Measurements from ENCODE around the gene SOX6.

SOX6 gene

DNA sequence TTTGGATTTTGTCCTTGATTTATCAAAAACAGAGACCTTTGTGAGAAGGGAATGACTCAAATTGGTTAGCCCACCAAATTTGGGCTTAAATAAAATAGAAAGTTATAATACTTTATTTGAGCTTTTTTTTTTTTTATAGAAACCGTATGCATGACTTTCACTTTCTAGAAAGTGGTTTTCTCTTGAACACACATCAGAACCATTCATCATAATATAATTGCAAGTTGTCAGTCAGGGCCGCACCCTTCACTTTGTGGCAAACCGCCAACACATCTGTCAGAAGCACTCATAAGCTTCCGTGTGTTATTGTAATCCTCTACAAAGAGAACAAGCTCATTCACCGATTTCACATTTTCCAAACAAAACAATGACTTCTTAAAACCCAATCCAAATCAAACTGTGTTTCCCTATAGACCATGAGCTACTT, 76.1 kb downstream of the SOX6 start:
- TF ChIP-seq EZH2 (IDR thresholded peaks at IDR 0.05; ENCODE audit: borderline replicate concordance, low read length), result no peak
- TF ChIP-seq, protein P1, sequence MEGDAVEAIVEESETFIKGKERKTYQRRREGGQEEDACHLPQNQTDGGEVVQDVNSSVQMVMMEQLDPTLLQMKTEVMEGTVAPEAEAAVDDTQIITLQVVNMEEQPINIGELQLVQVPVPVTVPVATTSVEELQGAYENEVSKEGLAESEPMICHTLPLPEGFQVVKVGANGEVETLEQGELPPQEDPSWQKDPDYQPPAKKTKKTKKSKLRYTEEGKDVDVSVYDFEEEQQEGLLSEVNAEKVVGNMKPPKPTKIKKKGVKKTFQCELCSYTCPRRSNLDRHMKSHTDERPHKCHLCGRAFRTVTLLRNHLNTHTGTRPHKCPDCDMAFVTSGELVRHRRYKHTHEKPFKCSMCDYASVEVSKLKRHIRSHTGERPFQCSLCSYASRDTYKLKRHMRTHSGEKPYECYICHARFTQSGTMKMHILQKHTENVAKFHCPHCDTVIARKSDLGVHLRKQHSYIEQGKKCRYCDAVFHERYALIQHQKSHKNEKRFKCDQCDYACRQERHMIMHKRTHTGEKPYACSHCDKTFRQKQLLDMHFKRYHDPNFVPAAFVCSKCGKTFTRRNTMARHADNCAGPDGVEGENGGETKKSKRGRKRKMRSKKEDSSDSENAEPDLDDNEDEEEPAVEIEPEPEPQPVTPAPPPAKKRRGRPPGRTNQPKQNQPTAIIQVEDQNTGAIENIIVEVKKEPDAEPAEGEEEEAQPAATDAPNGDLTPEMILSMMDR (IDR thresholded peaks at IDR 0.05; ENCODE audit: low read length), result no peak
- no peaks in the 10 kb centered on the region for H4K20me1 ChIP-seq (ENCODE audit: insufficient read depth, low read length)
- H3K4me3 ChIP-seq (ENCODE audit: low read depth, low read length, poor library complexity, severe bottlenecking), result no peak overlapping the region
- H3K79me2 ChIP-seq (ENCODE audit: insufficient read depth, low read length), result no peaks in the 10 kb centered on the region
- H3K27ac ChIP-seq (ENCODE audit: low read depth, low read length, poor library complexity, severe bottlenecking), result no peak overlapping the region
- no peaks in the 10 kb centered on the region for H3F3A ChIP-seq (ENCODE audit: insufficient read depth, low read length)
- H3K4me2 ChIP-seq (ENCODE audit: low read length), result no peak overlapping the region
- H3K9ac ChIP-seq (ENCODE audit: low read length), result no peak overlapping the region
- H3K36me3 ChIP-seq (ENCODE audit: insufficient read depth, low read length), result no peaks in the 10 kb centered on the region
- H2AFZ ChIP-seq (ENCODE audit: low read length), result no peak overlapping the region
- H3K9me2 ChIP-seq (ENCODE audit: low read depth, low read length), result no peaks in the 10 kb centered on the region
- no peaks in the 10 kb centered on the region for H3K27me3 ChIP-seq (ENCODE audit: insufficient read depth, low read length)
- H3K4me1 ChIP-seq (ENCODE audit: insufficient read depth, low read length, severe bottlenecking), result no peaks in the 10 kb centered on the region
- no peaks in the 10 kb centered on the region for H3K9me3 ChIP-seq (ENCODE audit: low read length)

DNA sequence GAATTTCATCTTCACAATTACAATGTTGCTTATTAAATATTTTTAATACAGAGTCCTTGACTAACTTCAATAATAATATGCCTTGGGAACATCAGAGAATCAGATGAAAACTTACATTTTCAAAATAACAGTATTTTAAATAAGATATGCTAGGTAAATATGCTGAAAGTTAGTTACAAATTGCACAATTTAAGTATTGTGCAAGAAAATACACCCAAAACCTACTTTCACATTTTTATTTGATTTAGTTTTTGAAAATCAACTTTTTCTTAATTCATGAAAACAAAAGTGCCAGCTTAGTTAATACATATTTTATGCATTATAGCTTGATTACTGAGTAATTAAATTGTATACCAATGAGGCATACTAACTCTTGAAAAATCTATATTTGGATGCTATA, 76.8 kb downstream of the SOX6 start:
- Histone ChIP-seq H3K4me1 (ENCODE audit: insufficient read depth, low read length, severe bottlenecking) (no peaks in the 10 kb centered on the region), H3K4me3 (ENCODE audit: low read depth, low read length, poor library complexity, severe bottlenecking) (no peak overlapping the region), H3K27ac (ENCODE audit: low read depth, low read length, poor library complexity, severe bottlenecking) (no peak overlapping the region), H3K79me2 (ENCODE audit: insufficient read depth, low read length) (no peaks in the 10 kb centered on the region), H3F3A (ENCODE audit: insufficient read depth, low read length) (no peaks in the 10 kb centered on the region), H3K27me3 (ENCODE audit: insufficient read depth, low read length) (no peaks in the 10 kb centered on the region), H3K36me3 (ENCODE audit: insufficient read depth, low read length) (no peaks in the 10 kb centered on the region), H4K20me1 (ENCODE audit: insufficient read depth, low read length) (no peaks in the 10 kb centered on the region), H2AFZ (ENCODE audit: low read length) (no peak overlapping the region), H3K9me2 (ENCODE audit: low read depth, low read length) (no peaks in the 10 kb centered on the region), H3K9me3 (ENCODE audit: low read length) (no peaks in the 10 kb centered on the region), H3K4me2 (ENCODE audit: low read length) (no peak overlapping the region), H3K9ac (ENCODE audit: low read length) (no peak overlapping the region)
- TF ChIP-seq, protein P1 (IDR thresholded peaks at IDR 0.05; ENCODE audit: low read length), result no peak
- no peak for TF ChIP-seq EZH2 (IDR thresholded peaks at IDR 0.05; ENCODE audit: borderline replicate concordance, low read length)

- Histone ChIP-seq H3K79me2 (ENCODE audit: insufficient read depth, low read length) (no peaks in the 10 kb centered on the region), H3K9ac (ENCODE audit: low read length) (no peak overlapping the region), H3K36me3 (ENCODE audit: insufficient read depth, low read length) (no peaks in the 10 kb centered on the region), H3K27me3 (ENCODE audit: insufficient read depth, low read length) (no peaks in the 10 kb centered on the region), H3K4me3 (ENCODE audit: low read depth, low read length, poor library complexity, severe bottlenecking) (no peak overlapping the region), H3K27ac (ENCODE audit: low read depth, low read length, poor library complexity, severe bottlenecking) (no peak overlapping the region), H3K9me2 (ENCODE audit: low read depth, low read length) (no peaks in the 10 kb centered on the region), H4K20me1 (ENCODE audit: insufficient read depth, low read length) (no peaks in the 10 kb centered on the region), H3K9me3 (ENCODE audit: low read length) (no peaks in the 10 kb centered on the region), H3K4me1 (ENCODE audit: insufficient read depth, low read length, severe bottlenecking) (no peaks in the 10 kb centered on the region), H2AFZ (ENCODE audit: low read length) (no peak overlapping the region), H3F3A (ENCODE audit: insufficient read depth, low read length) (no peaks in the 10 kb centered on the region), H3K4me2 (ENCODE audit: low read length) (no peak overlapping the region)
- no peak for TF ChIP-seq EZH2 (IDR thresholded peaks at IDR 0.05; ENCODE audit: borderline replicate concordance, low read length)
- TF ChIP-seq, protein P1 (IDR thresholded peaks at IDR 0.05; ENCODE audit: low read length), result no peak
Measured at GRCh38 chr11:16278979-16279378, 77.4 kb downstream of the SOX6 start.
